Jurkat, Clone E6-1 (cell line): ENCODE data around the gene ARL13B.
"Not testable (repeated sequence)": the region's sequence is repeated elsewhere in the genome, so short reads cannot be mapped to it uniquely, and the experiment has no call there.

Source experiments
- DNase-seq: peaks from one replicate; pipeline ENCODE4 v3.0.0-alpha.2; 2011; ENCODE audit warnings: low read depth, low spot score
- H3K4me3 ChIP-seq: 2 replicates; pipeline ENCODE4 v1.5.1; 2011; ENCODE audit warnings: mild to moderate bottlenecking, low read length, control low read depth, moderate library complexity

Gene ARL13B

DNA sequence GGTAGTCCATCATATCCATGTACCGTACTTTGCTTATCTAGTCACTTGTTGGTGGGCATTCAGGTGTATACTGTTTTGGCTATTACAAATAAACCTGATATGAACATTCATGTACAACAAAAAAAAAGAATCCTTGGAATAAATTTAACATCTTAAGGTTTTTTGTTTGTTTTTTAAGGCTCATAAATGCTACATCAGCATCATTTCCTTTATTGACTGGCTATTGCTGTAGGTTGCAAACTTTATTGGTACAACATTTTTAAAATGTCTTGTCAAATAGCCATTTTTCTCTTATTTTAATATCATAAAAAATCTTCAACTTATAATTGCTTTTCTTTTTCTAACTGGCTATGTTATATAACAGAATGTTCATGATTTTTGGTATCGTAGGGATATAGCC, 66.6 kb downstream of the ARL13B start:
- no peak overlapping the region for H3K4me3 ChIP-seq
- no peak for DNase-seq

DNA sequence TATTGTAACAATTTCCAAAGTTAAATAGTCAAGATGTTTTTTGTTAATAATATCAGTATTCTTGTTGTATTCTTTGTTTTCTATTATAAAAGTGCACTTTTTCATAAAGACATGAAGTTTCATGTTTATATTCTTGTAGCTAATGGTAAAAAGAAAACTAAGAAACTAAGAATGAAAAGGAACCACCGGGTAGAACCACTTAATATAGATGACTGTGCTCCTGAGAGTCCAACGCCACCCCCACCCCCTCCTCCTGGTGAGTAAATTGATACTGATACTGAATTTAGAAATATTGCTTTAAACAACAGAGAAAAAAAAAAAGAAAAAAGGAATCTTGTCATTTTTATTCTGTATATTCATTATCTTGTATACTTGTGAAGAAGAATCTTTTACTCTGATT, 69.3 kb downstream of the ARL13B start:
- no peak overlapping the region for H3K4me3 ChIP-seq
- DNase-seq: no peak

DNA sequence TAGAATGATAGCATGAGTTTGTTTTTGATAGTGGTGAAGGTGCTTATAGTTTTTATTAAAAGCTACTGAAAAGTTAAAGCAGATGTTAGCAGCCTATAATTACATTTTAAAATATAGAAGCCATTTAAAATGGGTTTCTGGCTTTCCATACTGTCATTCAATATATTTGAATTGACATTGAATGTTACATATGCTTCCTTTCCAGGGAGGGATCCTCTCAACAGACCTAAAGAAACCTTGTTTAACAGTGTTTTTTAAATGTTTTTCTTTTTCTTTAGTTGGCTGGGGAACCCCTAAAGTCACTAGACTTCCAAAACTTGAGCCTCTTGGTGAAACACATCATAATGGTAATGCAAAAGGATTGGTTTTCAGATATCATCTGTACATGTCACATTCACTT, 70.6 kb downstream of the ARL13B start:
- H3K4me3 ChIP-seq: no peak overlapping the region
- no peak for DNase-seq

- DNase-seq: no peak
- no peak overlapping the region for H3K4me3 ChIP-seq
Observed at GRCh38 chr3:94061297-94061696, 81.3 kb downstream of the ARL13B start.

DNA sequence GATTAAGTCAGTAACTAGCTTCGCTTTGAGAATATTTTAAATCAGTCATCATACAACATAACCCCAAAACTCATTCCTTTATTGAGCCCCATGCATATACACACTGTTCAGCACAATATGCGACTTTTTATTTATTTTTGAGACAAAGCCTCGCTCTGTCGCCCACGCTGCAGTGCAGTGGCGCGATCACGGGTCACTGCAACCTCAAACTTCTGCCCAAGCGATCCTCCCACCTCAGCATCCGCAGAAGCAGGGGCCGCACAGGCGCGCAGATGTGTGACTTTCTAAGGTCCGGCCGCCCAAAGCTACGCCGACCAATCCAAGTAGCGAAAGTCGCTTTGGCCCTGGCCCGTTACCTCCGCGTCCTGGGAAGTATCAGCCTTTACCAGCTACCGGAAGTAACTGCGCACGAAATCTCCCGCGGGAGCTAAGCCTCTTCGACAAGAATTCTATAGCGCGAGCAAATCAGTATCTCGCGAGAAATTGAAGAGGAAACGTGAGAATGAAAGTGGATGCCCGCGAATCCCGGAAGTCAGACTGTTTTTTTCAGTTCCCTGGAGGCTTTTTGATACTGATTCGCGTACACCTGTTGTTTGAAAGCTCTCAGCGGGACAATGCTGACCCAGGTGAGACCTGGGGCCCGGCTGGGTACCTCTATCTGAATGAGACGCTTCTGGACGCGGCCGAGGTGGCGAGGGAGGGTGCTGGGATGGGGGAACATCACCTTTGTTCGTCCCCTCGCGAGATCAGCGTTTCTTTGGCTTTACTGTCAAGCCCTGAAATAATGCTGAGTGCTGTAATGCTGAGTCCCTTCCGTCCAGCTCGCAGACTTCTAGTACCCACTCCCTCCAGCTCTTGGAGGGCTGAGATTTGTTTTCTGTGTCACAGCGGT, 82.8 kb downstream of the ARL13B start, which contains the start of the genes DHFR2 and NSUN3:
Gene DHFR2 (minus strand): TSS at position 404 of the 892 bp plus-strand sequence. CDS start 1,405 bp downstream, outside the sequence.
Gene NSUN3 (plus strand): TSS at position 549 of the 892 bp plus-strand sequence. CDS start 66 bp downstream, at position 615.
- H3K4me3 ChIP-seq: peak within 1 kb of the TSS; percentile 89
- DNase-seq: peak; percentile 95

DNA sequence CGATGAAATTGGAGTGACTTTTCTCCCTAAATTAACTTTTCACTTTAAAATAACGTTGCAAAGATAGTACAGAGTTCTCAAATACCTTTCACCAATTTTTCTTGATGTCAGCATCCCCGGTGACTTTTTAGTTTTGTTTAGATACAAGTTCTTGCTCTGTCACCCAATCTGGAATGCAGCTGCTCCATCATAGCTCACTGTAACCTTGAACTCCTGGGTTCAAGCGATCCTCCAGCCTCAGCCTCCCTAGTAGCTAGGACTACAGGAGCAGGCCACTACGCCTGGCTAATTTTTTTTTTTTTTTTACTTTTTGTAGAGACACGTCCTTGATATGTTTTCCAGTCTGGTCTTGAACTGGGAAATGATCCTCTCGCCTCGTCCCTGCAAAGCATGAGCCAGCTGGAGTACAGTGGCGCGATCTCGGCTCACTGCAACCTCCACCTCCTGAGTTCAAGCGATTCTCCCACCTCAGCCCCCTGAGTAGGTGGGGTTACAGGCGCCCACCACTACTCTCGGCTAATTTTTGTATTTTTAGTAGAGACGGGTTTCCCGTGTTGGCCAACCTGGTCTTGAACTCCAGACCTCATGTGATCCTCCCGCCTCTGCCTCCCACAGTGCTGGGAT, 83.7 kb downstream of the ARL13B start:
- no peak for DNase-seq
- peak overlapping the region; percentile 89 for H3K4me3 ChIP-seq

- no peak for DNase-seq
- no peak overlapping the region for H3K4me3 ChIP-seq
Observed at GRCh38 chr3:94064243-94064860, 84.4 kb downstream of the ARL13B start.

DNA sequence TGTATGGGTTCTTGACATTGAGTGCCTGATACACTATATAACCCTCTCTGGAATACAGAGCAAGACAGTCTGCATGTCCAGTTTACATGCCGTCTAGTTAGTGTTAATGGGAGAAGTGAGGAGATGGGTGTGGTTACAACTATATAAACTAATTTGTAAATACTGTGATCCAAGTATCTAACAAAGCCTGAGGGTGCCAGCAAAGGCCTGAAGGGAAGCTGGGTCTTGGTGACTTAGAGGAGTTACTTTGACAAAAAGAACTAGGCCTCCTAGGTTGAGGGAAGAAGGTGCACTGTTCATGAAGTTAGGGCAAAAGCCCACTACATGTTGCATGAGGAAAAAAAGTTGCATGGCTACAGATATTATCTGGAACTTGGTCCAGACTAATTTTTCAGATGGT, 85.2 kb downstream of the ARL13B start:
- no peak for DNase-seq
- H3K4me3 ChIP-seq: no peak overlapping the region

DNA sequence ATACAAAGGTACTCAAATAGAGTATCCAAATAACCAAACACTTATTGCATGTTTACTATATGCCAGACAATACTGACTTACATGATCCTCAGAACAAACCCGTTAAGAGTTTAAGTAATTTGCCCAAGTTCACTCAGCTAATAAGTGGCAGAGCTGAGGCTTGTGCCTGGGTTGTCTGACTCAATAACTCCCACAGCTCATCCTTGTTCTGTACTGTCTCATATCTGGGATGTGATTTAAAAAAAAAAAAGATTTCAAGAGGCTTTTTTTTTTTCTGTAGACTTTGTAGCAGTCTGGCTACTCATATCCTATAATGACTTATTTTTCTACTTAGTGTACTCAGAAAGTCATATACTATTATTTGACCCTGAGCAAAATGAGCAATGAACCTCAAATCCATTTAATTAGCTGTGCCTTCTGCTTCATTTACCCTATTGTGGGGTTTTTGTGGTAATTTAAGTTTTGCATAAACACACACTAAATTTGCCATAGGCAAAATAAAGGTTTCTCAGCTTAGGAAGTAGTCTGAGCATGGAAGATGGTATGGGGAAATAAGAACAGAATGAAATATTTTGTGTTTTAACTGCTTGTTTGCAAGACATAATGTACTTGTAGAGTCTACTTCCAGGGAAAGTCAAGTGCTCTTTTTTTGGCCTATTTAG, 86.0 kb downstream of the ARL13B start:
- no peak for DNase-seq
- H3K4me3 ChIP-seq: no peak overlapping the region

DNA sequence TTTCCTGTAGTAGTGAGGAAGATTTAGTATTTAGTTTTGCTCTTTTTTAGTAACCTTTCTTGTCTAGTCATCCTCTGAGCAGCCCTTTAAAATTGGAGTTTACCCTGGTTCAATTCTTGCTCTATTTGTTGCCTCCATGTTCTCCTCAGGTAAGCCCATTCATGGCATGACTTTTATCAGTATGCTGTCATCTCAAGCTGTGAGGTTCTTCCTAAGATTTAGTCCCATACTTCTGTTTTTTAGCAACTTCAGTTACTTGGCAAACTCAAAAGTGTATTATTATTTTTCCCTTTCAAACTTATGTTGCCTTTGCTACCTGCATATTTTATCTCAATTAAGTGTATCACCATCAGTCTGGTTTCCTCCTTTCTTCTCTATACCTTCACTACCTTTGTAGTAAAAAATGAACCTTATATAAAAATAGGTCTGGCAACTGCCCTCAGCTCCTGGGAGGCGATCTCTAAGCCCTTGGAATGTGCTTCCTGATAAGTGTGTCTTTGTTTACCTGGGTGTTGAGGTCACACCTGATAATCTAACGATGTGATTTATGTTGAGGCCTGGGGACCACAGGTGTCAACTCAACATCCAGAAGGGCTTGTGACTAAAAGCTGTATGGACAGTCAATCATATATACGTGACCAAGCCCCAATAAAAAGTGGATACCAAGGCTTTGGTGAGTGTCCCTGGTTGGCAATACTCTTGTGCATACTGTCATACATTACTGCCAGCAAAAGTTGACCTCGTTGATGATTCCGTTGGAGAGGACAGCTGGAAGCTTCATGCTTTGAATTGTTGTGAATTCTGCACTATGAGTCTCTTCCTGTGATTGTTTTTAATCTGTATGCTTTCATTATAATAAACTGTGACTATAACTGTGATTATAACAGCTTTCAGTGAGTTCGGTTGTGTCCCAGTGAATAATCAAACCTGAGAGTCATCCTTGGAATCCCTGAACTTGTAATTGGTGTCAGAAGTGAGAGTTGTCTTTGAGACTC, 86.8 kb downstream of the ARL13B start:
- no peak for DNase-seq
- no peak overlapping the region for H3K4me3 ChIP-seq

DNA sequence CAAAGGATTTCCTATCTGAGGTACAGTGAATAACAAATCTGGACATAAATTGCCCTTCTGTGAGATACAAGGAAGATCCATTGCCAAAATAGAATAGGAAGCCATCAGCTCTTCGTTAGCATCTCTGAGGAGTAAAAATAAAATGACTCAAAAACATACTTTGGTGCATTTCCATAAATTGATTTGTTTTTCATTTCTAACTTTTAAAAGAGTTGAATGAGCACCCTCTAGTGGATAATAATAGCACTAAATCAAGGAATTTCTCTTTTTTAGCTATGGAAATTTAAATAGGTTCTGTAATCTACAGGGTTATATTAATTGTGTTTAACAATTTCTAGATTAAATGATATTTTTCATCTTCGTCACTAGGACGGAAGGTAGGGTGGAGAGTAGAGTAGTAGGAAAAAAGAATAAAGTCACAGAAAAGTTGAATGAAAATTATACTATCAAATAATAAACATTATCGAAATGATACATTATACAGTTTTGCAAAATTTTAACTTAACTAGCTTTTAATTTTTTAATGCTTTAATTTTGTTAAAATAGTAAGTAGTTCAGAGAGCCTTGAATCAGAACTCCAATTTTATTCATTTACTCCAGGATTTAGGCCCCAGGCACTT, 89.3 kb downstream of the ARL13B start:
- H3K4me3 ChIP-seq: no peak overlapping the region
- DNase-seq: no peak

DNA sequence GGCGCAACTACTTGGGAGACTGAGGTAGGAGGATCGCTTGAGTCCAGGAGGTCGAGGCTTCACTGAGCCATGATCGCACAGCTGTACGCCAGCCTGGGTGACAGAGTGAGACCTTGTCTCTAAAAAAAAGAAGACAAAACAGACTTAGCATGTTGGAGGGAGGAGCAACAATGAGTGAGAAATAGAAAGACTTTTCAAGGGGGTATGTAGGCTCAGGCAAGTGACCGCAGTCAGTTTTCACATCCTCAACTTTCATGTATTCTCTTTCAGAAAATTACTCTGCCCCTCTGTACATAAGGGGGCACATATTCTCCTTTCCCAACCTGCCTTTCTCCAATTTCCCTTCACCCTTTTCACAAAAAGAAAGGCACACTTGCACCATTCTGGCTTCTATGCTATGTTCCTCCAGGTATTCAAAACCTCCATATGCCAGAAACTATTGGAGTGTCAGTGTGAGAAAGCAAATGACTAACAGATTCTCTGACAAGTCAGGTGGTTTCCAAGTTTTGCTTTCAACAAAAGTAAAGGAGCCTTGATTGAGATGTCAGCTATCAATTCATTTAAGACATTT, 90.5 kb downstream of the ARL13B start:
- no peak overlapping the region for H3K4me3 ChIP-seq
- DNase-seq: no peak

- peak; percentile 73 for DNase-seq
- H3K4me3 ChIP-seq: no peak overlapping the region
Observed at GRCh38 chr3:94071713-94072284, 91.8 kb downstream of the ARL13B start.

DNA sequence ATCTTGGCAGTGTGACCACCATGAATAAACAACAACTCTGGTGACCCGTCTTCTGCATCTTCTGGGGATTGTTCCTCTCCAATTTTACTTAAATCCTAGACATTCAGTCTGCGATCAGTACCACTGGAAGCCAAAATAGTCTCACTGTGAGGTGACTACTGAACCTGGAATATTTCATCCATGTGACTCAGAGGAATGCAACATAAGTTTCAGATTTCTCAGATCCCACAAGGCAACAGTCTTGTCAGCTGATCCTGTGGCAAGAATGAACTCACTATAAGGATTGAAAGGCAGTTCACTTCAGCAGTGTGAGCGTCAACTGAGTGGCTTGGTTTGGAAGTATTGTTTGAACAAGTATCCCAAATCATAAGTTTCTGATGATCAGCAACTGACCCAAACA, 96.1 kb downstream of the ARL13B start:
- no peak overlapping the region for H3K4me3 ChIP-seq
- no peak for DNase-seq

DNA sequence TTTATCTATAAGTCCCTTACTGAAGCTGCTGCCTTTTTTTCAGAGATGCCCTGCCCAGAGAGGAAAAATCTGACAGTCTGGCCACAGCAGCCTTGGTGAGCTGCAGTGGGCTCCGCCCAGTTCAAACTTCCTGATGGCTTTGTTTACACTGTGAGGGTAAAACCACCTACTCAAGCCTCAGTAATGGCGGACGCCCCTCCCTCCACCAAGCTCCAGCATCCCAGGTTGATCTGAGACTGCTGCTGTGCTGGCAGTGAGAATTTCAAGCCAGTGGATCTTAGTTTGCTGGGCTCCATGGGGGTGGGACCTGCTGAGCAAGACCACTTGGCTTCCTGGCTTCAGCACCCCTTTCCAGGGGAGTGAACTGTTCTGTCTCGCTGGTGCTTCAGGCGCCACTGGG, 100.6 kb downstream of the ARL13B start:
- H3K4me3 ChIP-seq, DNase-seq: not testable (repeated sequence)

DNA sequence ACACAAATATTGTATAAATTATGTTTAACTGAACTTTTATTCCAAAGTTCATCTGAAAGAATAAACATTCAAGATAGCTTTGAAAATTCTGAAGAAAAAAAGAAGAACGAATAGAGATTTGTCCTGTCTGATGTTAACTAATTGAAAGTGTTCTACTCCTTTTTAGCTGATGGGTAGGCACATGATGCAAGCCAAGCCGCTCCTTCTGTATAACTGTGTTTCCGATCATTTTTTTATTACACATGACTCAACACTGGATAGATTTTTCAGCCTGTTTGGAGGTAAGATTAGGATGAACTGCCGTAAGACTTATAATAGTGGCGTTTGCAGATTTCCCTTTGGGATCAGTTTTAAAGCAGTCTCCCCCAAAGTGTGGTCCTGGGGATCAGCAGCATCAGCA, 101.9 kb downstream of the ARL13B start:
- DNase-seq: no peak

GRCh38 chr3:94082391-94082937, 102.5 kb downstream of the ARL13B start:
- H3K4me3 ChIP-seq: no peak overlapping the region
- DNase-seq: no peak

More for the DNA sequence above, 101.9 kb downstream of the ARL13B start:
- H3K4me3 ChIP-seq: no peak overlapping the region
